GM10847 (cell line): ENCODE measurements around the gene NEUROG1.

Experiments
- POLR2A ChIP-seq: IDR thresholded peaks from 2 replicates; pipeline ENCODE4 v1.6.1; 2011; ENCODE audit not compliant: insufficient read length; ENCODE audit errors: extremely low read depth

The NEUROG1 gene

GRCh38 chr5:135547590-135548254, 12.0 kb upstream of the NEUROG1 start:
- no peak for TF ChIP-seq POLR2A

- no peak for TF ChIP-seq POLR2A
Observed at GRCh38 chr5:135546912-135547311, 11.1 kb upstream of the NEUROG1 start.

GRCh38 chr5:135546101-135546500, 10.3 kb upstream of the NEUROG1 start:
- no peak for TF ChIP-seq POLR2A

GRCh38 chr5:135545099-135545498, 9.3 kb upstream of the NEUROG1 start:
- no peak for TF ChIP-seq POLR2A

- no peak for TF ChIP-seq POLR2A
Observed at GRCh38 chr5:135543485-135544304, 7.9 kb upstream of the NEUROG1 start.

GRCh38 chr5:135543001-135543484, 7.3 kb upstream of the NEUROG1 start:
- TF ChIP-seq POLR2A = no peak

GRCh38 chr5:135541807-135542502, 6.2 kb upstream of the NEUROG1 start:
- TF ChIP-seq POLR2A = no peak

GRCh38 chr5:135539430-135540005, 3.8 kb upstream of the NEUROG1 start:
- no peak for TF ChIP-seq POLR2A

GRCh38 chr5:135538261-135538660, 2.5 kb upstream of the NEUROG1 start:
- TF ChIP-seq POLR2A = no peak

- TF ChIP-seq POLR2A = no peak
Observed at GRCh38 chr5:135537745-135538144, 2.0 kb upstream of the NEUROG1 start.

- TF ChIP-seq POLR2A = no peak
Observed at GRCh38 chr5:135537271-135537670, 1.5 kb upstream of the NEUROG1 start.

- no peak for TF ChIP-seq POLR2A
Observed at GRCh38 chr5:135535420-135535819, 344 bp downstream of the NEUROG1 start.

- TF ChIP-seq POLR2A = no peak
Observed at GRCh38 chr5:135534609-135535419, 950 bp downstream of the NEUROG1 start.

GRCh38 chr5:135533794-135534193, 2.0 kb downstream of the NEUROG1 start:
- TF ChIP-seq POLR2A = no peak

GRCh38 chr5:135533334-135533733, 2.4 kb downstream of the NEUROG1 start:
- TF ChIP-seq POLR2A = no peak
